Neural crest cell (in vitro differentiated cells): Measurements from ENCODE around the gene PALB2. TPM values are rescaled to one million over a fixed set of nuclear protein-coding genes. Genes with fewer than 3 reads are reported as not detected.

Source experiments
- total RNA-seq: library from RNA; stranded (reverse); gene quantifications from 2 replicates; pipeline ENCODE4 v1.2.1, GENCODE V29; 2021

The PALB2 gene
- total RNA-seq, 1 donor from 2014 or later = 25.6 TPM

Other genes starting within 250 kb of the PALB2 start
- 18.8 and 18.9 TPM in 2 replicates for gene COG7, start 188.1 kb downstream of the PALB2 start, total RNA-seq
- 93.4 and 100 TPM in 2 replicates for gene GGA2, start 130.8 kb downstream of the PALB2 start, total RNA-seq
- gene EARS2, start 84.0 kb downstream of the PALB2 start, total RNA-seq = 27.5 and 27.9 TPM in 2 replicates
- 89.5 and 91.0 TPM in 2 replicates for gene UBFD1, start 83.6 kb downstream of the PALB2 start, total RNA-seq
- gene NDUFAB1, start 45.0 kb downstream of the PALB2 start, total RNA-seq = 104 and 105 TPM in 2 replicates
- 95.7 and 96.7 TPM in 2 replicates for gene DCTN5, start 156 bp upstream of the PALB2 start, total RNA-seq
- gene PLK1, start 37.6 kb upstream of the PALB2 start, total RNA-seq = 108 and 119 TPM in 2 replicates
- 0.59 TPM in 1 of 2 replicates, not detected in the other for gene ERN2, start 71.9 kb upstream of the PALB2 start, total RNA-seq
- not detected in 2 replicates for gene CHP2, start 113.7 kb upstream of the PALB2 start, total RNA-seq
- 0.77 and 0.80 TPM in 2 replicates for gene PRKCB, start 194.7 kb upstream of the PALB2 start, total RNA-seq